Suprapubic skin (tissue), 4 donors: ENCODE measurements around the gene CUL1. TPM values are rescaled to one million over a fixed set of nuclear protein-coding genes. Genes with fewer than 3 reads are reported as not detected.

Experiments
- DNase-seq, 2 donors: peaks; one replicate each; pipeline ENCODE4 v3.0.0-alpha.2; 2019; ENCODE audit warnings: low spot score in 2 of 2
- H3K27ac ChIP-seq: fragments of 200-600 bp; sonication (generic); one replicate; pipeline ENCODE4 v1.5.1; 2019
- H3K27me3 ChIP-seq: fragments of 200-600 bp; sonication (generic); one replicate; pipeline ENCODE4 v1.5.1; 2019
- H3K36me3 ChIP-seq: fragments of 200-600 bp; sonication (generic); one replicate; pipeline ENCODE4 v1.5.1; 2019
- H3K4me1 ChIP-seq: fragments of 200-600 bp; sonication (generic); one replicate; pipeline ENCODE4 v1.5.1; 2019
- H3K4me3 ChIP-seq: fragments of 200-600 bp; sonication (generic); one replicate; pipeline ENCODE4 v1.5.1; 2019; ENCODE audit warnings: mild to moderate bottlenecking
- H3K9me3 ChIP-seq: fragments of 200-600 bp; sonication (generic); one replicate; pipeline ENCODE4 v1.5.1; 2019
- CTCF ChIP-seq, 2 donors: fragments of 200-600 bp in 1 of 2; fragments of 450-650 bp in 1 of 2; sonication (generic) in 1 of 2; IDR thresholded peaks; one replicate each; pipeline ENCODE4 v1.5.1; 2016 to 2019; ENCODE audit warnings: antibody characterized with exemption in 2 of 2, mild to moderate bottlenecking in 1 of 2, moderate library complexity in 1 of 2
- EP300 ChIP-seq: sonication (generic); formaldehyde crosslinking; IDR thresholded peaks from one replicate; pipeline ENCODE4 v1.6.1; 2017; ENCODE audit warnings: antibody characterized with exemption
- POLR2A ChIP-seq, 2 donors: fragments of 450-650 bp; IDR thresholded peaks; one replicate each; pipeline ENCODE4 v1.6.1; 2017; ENCODE audit warnings: antibody characterized with exemption in 2 of 2, mild to moderate bottlenecking in 2 of 2, moderate library complexity in 2 of 2
- POLR2AphosphoS5 ChIP-seq, 3 donors: sonication (generic); formaldehyde crosslinking; IDR thresholded peaks; one replicate each; pipeline ENCODE4 v1.6.1; 2017; ENCODE audit warnings: antibody characterized with exemption in 3 of 3
- WGBS: methylation state at CpG from one replicate; pipeline ENCODE4 v1.1.5; 2018; 5-methylcytosine and 5-hydroxymethylcytosine counted together
- total RNA-seq, 4 donors: library from RNA; depleted of rRNA; stranded (reverse); fragments of >200 nt; gene quantifications; one replicate each; pipeline ENCODE4 v1.1.0, GENCODE V29; 2016

The CUL1 gene
- total RNA-seq, 4 donors from 2014 or later, result 49.6 to 63.0 (median 56.6) TPM

- Histone ChIP-seq H3K27ac (no peak overlapping the region), H3K4me1 (no peaks in the 10 kb centered on the region), H3K4me3 (no peak overlapping the region), H3K27me3 (no peaks in the 10 kb centered on the region), H3K9me3 (no peaks in the 10 kb centered on the region), H3K36me3 (peaks cover 92% of the 10 kb centered on the region)
- TF ChIP-seq POLR2AphosphoS5 (IDR thresholded peaks at IDR 0.05), result no peak
- no peak for TF ChIP-seq CTCF (IDR thresholded peaks at IDR 0.05)
- TF ChIP-seq POLR2A (IDR thresholded peaks at IDR 0.05), result no peak
- no peak for TF ChIP-seq EP300
- DNase-seq, result no peak
- WGBS, result 94% methylated on average over 8 of the region's 8 CpGs
Measured at GRCh38 chr7:148790131-148790726, 91.5 kb downstream of the CUL1 start.

GRCh38 chr7:148790850-148791249 lies 92.1 kb downstream of the CUL1 start:
- H3K4me3 ChIP-seq, result no peak overlapping the region
- TF ChIP-seq POLR2AphosphoS5 (IDR thresholded peaks at IDR 0.05) (no peak), CTCF (IDR thresholded peaks at IDR 0.05) (no peak), POLR2A (IDR thresholded peaks at IDR 0.05) (no peak), EP300 (no peak)
- no peaks in the 10 kb centered on the region for H3K4me1 ChIP-seq
- no peak overlapping the region for H3K27ac ChIP-seq
- H3K36me3 ChIP-seq, result peaks cover 98% of the 10 kb centered on the region
- DNase-seq, result no peak
- 96% methylated on average over 2 of the region's 2 CpGs for WGBS
- H3K9me3 ChIP-seq, result no peaks in the 10 kb centered on the region
- no peaks in the 10 kb centered on the region for H3K27me3 ChIP-seq

- Histone ChIP-seq H3K4me1 (no peaks in the 10 kb centered on the region), H3K36me3 (peaks cover 99% of the 10 kb centered on the region), H3K9me3 (no peaks in the 10 kb centered on the region), H3K27ac (no peak overlapping the region), H3K27me3 (no peaks in the 10 kb centered on the region), H3K4me3 (no peak overlapping the region)
- TF ChIP-seq POLR2AphosphoS5 (IDR thresholded peaks at IDR 0.05) (no peak), EP300 (no peak), CTCF (IDR thresholded peaks at IDR 0.05) (no peak), POLR2A (IDR thresholded peaks at IDR 0.05) (no peak)
- WGBS, result 87% methylated on average over 15 of the region's 15 CpGs
- no peak for DNase-seq
Measured at GRCh38 chr7:148791546-148791945, 92.8 kb downstream of the CUL1 start.

- H3K27me3 ChIP-seq, result no peaks in the 10 kb centered on the region
- no peak for DNase-seq
- no peak for TF ChIP-seq CTCF (IDR thresholded peaks at IDR 0.05)
- no peak overlapping the region for H3K27ac ChIP-seq
- H3K36me3 ChIP-seq, result peaks cover 99% of the 10 kb centered on the region
- no peak overlapping the region for H3K4me3 ChIP-seq
- no peaks in the 10 kb centered on the region for H3K4me1 ChIP-seq
- WGBS, result 98% methylated on average over 1 of the region's 1 CpG
- no peaks in the 10 kb centered on the region for H3K9me3 ChIP-seq
Measured at GRCh38 chr7:148793590-148793989, 94.9 kb downstream of the CUL1 start.

- no peaks in the 10 kb centered on the region for H3K27me3 ChIP-seq
- no peak overlapping the region for H3K27ac ChIP-seq
- no peak for DNase-seq
- H3K36me3 ChIP-seq, result peaks cover 99% of the 10 kb centered on the region
- H3K9me3 ChIP-seq, result no peaks in the 10 kb centered on the region
- no peak overlapping the region for H3K4me3 ChIP-seq
- H3K4me1 ChIP-seq, result no peaks in the 10 kb centered on the region
- WGBS, result 98% methylated on average over 3 of the region's 3 CpGs
- TF ChIP-seq POLR2AphosphoS5 (IDR thresholded peaks at IDR 0.05) (no peak), POLR2A (IDR thresholded peaks at IDR 0.05) (no peak), CTCF (IDR thresholded peaks at IDR 0.05) (no peak)
Measured at GRCh38 chr7:148794476-148794875, 95.8 kb downstream of the CUL1 start.
